H9 (cell line): ENCODE measurements around the gene PPP2CA. TPM values are rescaled to one million over a fixed set of nuclear protein-coding genes. Genes with fewer than 3 reads are reported as not detected.

ENCODE experiments used
- DNase-seq: peaks from one replicate; pipeline ENCODE4 v3.0.0-alpha.2; 2017
- H2AFZ ChIP-seq: one replicate; pipeline ENCODE4 v1.6.1; 2013; ENCODE audit warnings: mild to moderate bottlenecking, low read length, control low read depth, moderate library complexity
- H2AK5ac ChIP-seq: 2 replicates; pipeline ENCODE4 v1.6.1; 2013; ENCODE audit warnings: low read length, control low read depth, mixed read lengths; ENCODE audit not compliant: insufficient read length
- H2BK120ac ChIP-seq: one replicate; pipeline ENCODE4 v1.6.1; 2013; ENCODE audit warnings: low read depth, mild to moderate bottlenecking, low read length, control low read depth, inconsistent platforms; ENCODE audit not compliant: poor library complexity, severe bottlenecking
- H2BK12ac ChIP-seq: 2 replicates; pipeline ENCODE4 v1.6.1; 2013; ENCODE audit warnings: low read length, control low read depth, mixed read lengths, low read depth; ENCODE audit not compliant: insufficient read length
- H2BK15ac ChIP-seq: 2 replicates; pipeline ENCODE4 v1.6.1; 2013; ENCODE audit warnings: low read depth, low read length, control low read depth
- H2BK20ac ChIP-seq: one replicate; pipeline ENCODE4 v1.6.1; 2013; ENCODE audit warnings: low read depth, mild to moderate bottlenecking, low read length, control low read depth, inconsistent platforms; ENCODE audit not compliant: poor library complexity, severe bottlenecking
- H2BK5ac ChIP-seq: 2 replicates; pipeline ENCODE4 v1.6.1; 2013; ENCODE audit warnings: low read length, control low read depth, mixed read lengths; ENCODE audit not compliant: insufficient read length
- H3K14ac ChIP-seq: 2 replicates; pipeline ENCODE4 v1.6.1; 2013; ENCODE audit warnings: low read length, control low read depth; ENCODE audit not compliant: insufficient read depth
- H3K18ac ChIP-seq: 2 replicates; pipeline ENCODE4 v1.6.1; 2013; ENCODE audit warnings: low read depth, mild to moderate bottlenecking, mixed read lengths, low read length, control low read depth; ENCODE audit not compliant: insufficient read length
- H3K23ac ChIP-seq: 2 replicates; pipeline ENCODE4 v1.6.1; 2013; ENCODE audit warnings: low read length, control low read depth, mixed read lengths, low read depth; ENCODE audit not compliant: insufficient read length
- H3K23me2 ChIP-seq: 2 replicates; pipeline ENCODE4 v1.6.1; 2013; ENCODE audit warnings: low read depth, mild to moderate bottlenecking, mixed read lengths, low read length, control low read depth; ENCODE audit not compliant: insufficient read length, poor library complexity, severe bottlenecking
- H3K27ac ChIP-seq: 2 replicates; pipeline ENCODE4 v1.5.1; 2013; ENCODE audit warnings: low read length, control low read depth, mixed read lengths, low read depth; ENCODE audit not compliant: insufficient read length
- H3K27me3 ChIP-seq: 2 replicates; pipeline ENCODE4 v1.6.1; 2013; ENCODE audit warnings: low read length, control low read depth, inconsistent platforms; ENCODE audit not compliant: insufficient read depth
- H3K4ac ChIP-seq: 2 replicates; pipeline ENCODE4 v1.6.1; 2013; ENCODE audit warnings: low read depth, mild to moderate bottlenecking, control low read depth, inconsistent platforms, low read length, moderate library complexity
- H3K4me1 ChIP-seq: 2 replicates; pipeline ENCODE4 v1.6.1; 2013; ENCODE audit warnings: low read length, control low read depth, inconsistent platforms; ENCODE audit not compliant: insufficient read depth
- H3K4me2 ChIP-seq: 2 replicates; pipeline ENCODE4 v1.6.1; 2013; ENCODE audit warnings: low read length, control low read depth, mixed read lengths; ENCODE audit not compliant: insufficient read length, insufficient read depth
- H3K56ac ChIP-seq: 2 replicates; pipeline ENCODE4 v1.6.1; 2013; ENCODE audit warnings: low read depth, mild to moderate bottlenecking, mixed read lengths, low read length, control low read depth; ENCODE audit not compliant: insufficient read length
- H3K79me1 ChIP-seq: 2 replicates; pipeline ENCODE4 v1.6.1; 2013; ENCODE audit warnings: low read depth, mild to moderate bottlenecking, moderate library complexity, low read length, control low read depth, inconsistent platforms; ENCODE audit not compliant: insufficient read depth, poor library complexity, severe bottlenecking
- H3K79me2 ChIP-seq: 2 replicates; pipeline ENCODE4 v1.6.1; 2013; ENCODE audit warnings: low read length, control low read depth, inconsistent platforms; ENCODE audit not compliant: insufficient read depth
- H3K9ac ChIP-seq: 2 replicates; pipeline ENCODE4 v1.6.1; 2013; ENCODE audit warnings: low read length, control low read depth, mixed read lengths; ENCODE audit not compliant: insufficient read length; ENCODE audit errors: extremely low read depth
- H3K9me3 ChIP-seq: one replicate; pipeline ENCODE4 v1.6.1; 2013; ENCODE audit warnings: low read depth, low read length, inconsistent platforms; ENCODE audit not compliant: control insufficient read depth
- H3T11ph ChIP-seq: one replicate; pipeline ENCODE4 v1.6.1; 2013; ENCODE audit warnings: mild to moderate bottlenecking, low read length, control low read depth, inconsistent platforms
- H4K20me1 ChIP-seq: one replicate; pipeline ENCODE4 v1.6.1; 2013; ENCODE audit not compliant: control insufficient read depth, insufficient read length, insufficient read depth
- H4K5ac ChIP-seq: 2 replicates; pipeline ENCODE4 v1.6.1; 2013; ENCODE audit warnings: low read depth, mild to moderate bottlenecking, mixed read lengths, low read length, control low read depth; ENCODE audit not compliant: insufficient read length
- H4K8ac ChIP-seq: replicated peaks from 2 replicates; pipeline ENCODE4 v1.6.1; 2013; ENCODE audit warnings: low read length, control low read depth, mixed read lengths, low read depth; ENCODE audit not compliant: insufficient read length
- H4K91ac ChIP-seq: 2 replicates; pipeline ENCODE4 v1.6.1; 2013; ENCODE audit warnings: low read depth, mild to moderate bottlenecking, moderate library complexity, mixed read lengths, low read length, control low read depth; ENCODE audit not compliant: insufficient read length
- H3K27ac Mint-ChIP-seq, 3 experiments: 2 replicates in 2 of 3; 3 replicates in 1 of 3; pipeline ENCODE4 v1.8.0; 2020 to 2021; ENCODE audit warnings: mixed read lengths in 3 of 3, mild to moderate bottlenecking in 1 of 3, moderate library complexity in 1 of 3
- H3K27me3 Mint-ChIP-seq: 2 replicates; pipeline ENCODE4 v1.8.0; 2021; ENCODE audit warnings: low read depth, mild to moderate bottlenecking, moderate library complexity, mixed read lengths
- H3K36me3 Mint-ChIP-seq, 3 experiments: 2 replicates in 2 of 3; 3 replicates in 1 of 3; pipeline ENCODE4 v1.8.0; 2020 to 2021; ENCODE audit warnings: low read depth in 3 of 3, mixed read lengths in 3 of 3; ENCODE audit not compliant: insufficient read depth in 1 of 3
- H3K4me1 Mint-ChIP-seq, 2 experiments: 2 replicates each; pipeline ENCODE4 v1.8.0; 2020; ENCODE audit warnings: mixed read lengths in 2 of 2
- H3K4me3 Mint-ChIP-seq, 2 experiments: 2 replicates in 1 of 2; 3 replicates in 1 of 2; pipeline ENCODE4 v1.8.0; 2020 to 2021; ENCODE audit warnings: mild to moderate bottlenecking in 2 of 2, mixed read lengths in 2 of 2, moderate library complexity in 1 of 2
- H3K9me3 Mint-ChIP-seq, 2 experiments: 2 replicates in 1 of 2; 3 replicates in 1 of 2; pipeline ENCODE4 v1.8.0; 2020; ENCODE audit warnings: mild to moderate bottlenecking in 2 of 2, mixed read lengths in 2 of 2, moderate library complexity in 1 of 2
- CTCF ChIP-seq: fragments of 200-600 bp; sonication (generic); conservative IDR thresholded peaks from 3 replicates; pipeline ENCODE4 v1.8.0; 2021; ENCODE audit warnings: antibody characterized with exemption, mild to moderate bottlenecking
- WGBS: extraction: QIAGEN DNeasy Blood & Tissue Kit; methylation state at CpG from one replicate; pipeline ENCODE4 v1.1.7; 2013; ENCODE audit warnings: missing lambda C conversion rate, low lambda C conversion rate, mixed read lengths; ENCODE audit not compliant: insufficient read length; ENCODE audit errors: extremely low coverage; 5-methylcytosine and 5-hydroxymethylcytosine counted together
- total RNA-seq: library from RNA; stranded (reverse); gene quantifications from 2 replicates; pipeline ENCODE4 v1.2.1, GENCODE V29; 2021

The PPP2CA gene
- total RNA-seq, 1 experiment from 2014 or later: 244 TPM

- no peak overlapping the region for H4K8ac ChIP-seq
- no peak overlapping the region for H2BK12ac ChIP-seq
- no peak overlapping the region for H3K9ac ChIP-seq
- H3K23ac ChIP-seq: no peak overlapping the region
- H3K4me2 ChIP-seq: no peak overlapping the region
- Mint-ChIP-seq H3K9me3 (no peaks in the 10 kb centered on the region), H3K4me1 (peaks cover 38 to 41% of the 10 kb centered on the region in 2 experiments), H3K36me3 (no peaks in the 10 kb centered on the region), H3K27ac (peak overlapping the region in 1 of 3 experiments; percentile 84; a peak in 2 of 7 replicates), H3K4me3 (no peak overlapping the region), H3K27me3 (no peaks in the 10 kb centered on the region)
- no peak for TF ChIP-seq CTCF
- no peak overlapping the region for H3K4ac ChIP-seq
- no peak for DNase-seq
- H2BK5ac ChIP-seq: no peak overlapping the region
- H2BK15ac ChIP-seq: no peak overlapping the region
- no peak overlapping the region for H4K91ac ChIP-seq
- no CpG with 5 or more reads among the region's 2 CpGs for WGBS
- no peak overlapping the region for H4K5ac ChIP-seq
- no peak overlapping the region for H3K18ac ChIP-seq
- no peak overlapping the region for H3K56ac ChIP-seq
- no peak overlapping the region for H2AFZ ChIP-seq
- no peak overlapping the region for H2AK5ac ChIP-seq
- no peaks in the 10 kb centered on the region for H3K23me2 ChIP-seq
- no peaks in the 10 kb centered on the region for H3K27me3 ChIP-seq
- peaks cover 8% of the 10 kb centered on the region; the same call in 1 of the 2 replicates for H3K4me1 ChIP-seq
- no peaks in the 10 kb centered on the region for H3K79me1 ChIP-seq
- no peak overlapping the region for H3K14ac ChIP-seq
- no peak overlapping the region for H2BK120ac ChIP-seq
- no peak overlapping the region for H3T11ph ChIP-seq
- H4K20me1 ChIP-seq: no peaks in the 10 kb centered on the region
- no peak overlapping the region for H3K27ac ChIP-seq
- H2BK20ac ChIP-seq: no peak overlapping the region
- no peaks in the 10 kb centered on the region for H3K79me2 ChIP-seq
- no peaks in the 10 kb centered on the region for H3K9me3 ChIP-seq
Measured at GRCh38 chr5:134245692-134246091, 19.8 kb upstream of the PPP2CA start.
